GM21423 (cell line): Measurements from ENCODE around the gene NAGLU.
"Not testable (repeated sequence)": the region's sequence is repeated elsewhere in the genome, so short reads cannot be mapped to it uniquely, and the experiment has no call there.

Experiments
- ATAC-seq: cut with Tn5 transposase; IDR thresholded peaks from one replicate; pipeline ENCODE4 v1.9.1; 2021; ENCODE audit warnings: mild to moderate bottlenecking, moderate library complexity; ENCODE audit not compliant: unreplicated experiment

NAGLU gene

DNA sequence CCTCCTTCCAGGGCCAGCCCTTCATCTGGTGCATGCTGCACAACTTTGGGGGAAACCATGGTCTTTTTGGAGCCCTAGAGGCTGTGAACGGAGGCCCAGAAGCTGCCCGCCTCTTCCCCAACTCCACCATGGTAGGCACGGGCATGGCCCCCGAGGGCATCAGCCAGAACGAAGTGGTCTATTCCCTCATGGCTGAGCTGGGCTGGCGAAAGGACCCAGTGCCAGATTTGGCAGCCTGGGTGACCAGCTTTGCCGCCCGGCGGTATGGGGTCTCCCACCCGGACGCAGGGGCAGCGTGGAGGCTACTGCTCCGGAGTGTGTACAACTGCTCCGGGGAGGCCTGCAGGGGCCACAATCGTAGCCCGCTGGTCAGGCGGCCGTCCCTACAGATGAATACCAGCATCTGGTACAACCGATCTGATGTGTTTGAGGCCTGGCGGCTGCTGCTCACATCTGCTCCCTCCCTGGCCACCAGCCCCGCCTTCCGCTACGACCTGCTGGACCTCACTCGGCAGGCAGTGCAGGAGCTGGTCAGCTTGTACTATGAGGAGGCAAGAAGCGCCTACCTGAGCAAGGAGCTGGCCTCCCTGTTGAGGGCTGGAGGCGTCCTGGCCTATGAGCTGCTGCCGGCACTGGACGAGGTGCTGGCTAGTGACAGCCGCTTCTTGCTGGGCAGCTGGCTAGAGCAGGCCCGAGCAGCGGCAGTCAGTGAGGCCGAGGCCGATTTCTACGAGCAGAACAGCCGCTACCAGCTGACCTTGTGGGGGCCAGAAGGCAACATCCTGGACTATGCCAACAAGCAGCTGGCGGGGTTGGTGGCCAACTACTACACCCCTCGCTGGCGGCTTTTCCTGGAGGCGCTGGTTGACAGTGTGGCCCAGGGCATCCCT lies 7.4 kb downstream of the NAGLU start:
- ATAC-seq, result no peak

DNA sequence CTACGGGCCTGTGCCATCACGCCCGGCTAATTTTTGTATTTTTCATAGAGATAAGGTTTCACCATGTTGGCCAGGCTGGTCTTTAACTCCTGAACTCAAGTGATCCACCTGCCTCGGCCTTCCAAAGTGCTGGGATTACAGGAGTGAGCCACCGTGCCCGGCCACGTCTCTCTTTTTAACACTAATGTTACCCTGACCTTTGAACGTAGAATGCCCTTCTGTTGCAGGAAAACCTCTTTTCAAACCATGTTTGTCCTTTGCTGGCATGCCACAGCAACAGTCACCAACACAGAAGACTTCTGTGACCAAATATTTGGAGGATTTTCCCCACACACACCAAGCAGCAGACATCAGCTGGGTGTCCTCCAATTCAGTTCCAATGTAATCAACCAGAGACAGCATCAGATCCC lies 8.8 kb downstream of the NAGLU start:
- no peak for ATAC-seq

DNA sequence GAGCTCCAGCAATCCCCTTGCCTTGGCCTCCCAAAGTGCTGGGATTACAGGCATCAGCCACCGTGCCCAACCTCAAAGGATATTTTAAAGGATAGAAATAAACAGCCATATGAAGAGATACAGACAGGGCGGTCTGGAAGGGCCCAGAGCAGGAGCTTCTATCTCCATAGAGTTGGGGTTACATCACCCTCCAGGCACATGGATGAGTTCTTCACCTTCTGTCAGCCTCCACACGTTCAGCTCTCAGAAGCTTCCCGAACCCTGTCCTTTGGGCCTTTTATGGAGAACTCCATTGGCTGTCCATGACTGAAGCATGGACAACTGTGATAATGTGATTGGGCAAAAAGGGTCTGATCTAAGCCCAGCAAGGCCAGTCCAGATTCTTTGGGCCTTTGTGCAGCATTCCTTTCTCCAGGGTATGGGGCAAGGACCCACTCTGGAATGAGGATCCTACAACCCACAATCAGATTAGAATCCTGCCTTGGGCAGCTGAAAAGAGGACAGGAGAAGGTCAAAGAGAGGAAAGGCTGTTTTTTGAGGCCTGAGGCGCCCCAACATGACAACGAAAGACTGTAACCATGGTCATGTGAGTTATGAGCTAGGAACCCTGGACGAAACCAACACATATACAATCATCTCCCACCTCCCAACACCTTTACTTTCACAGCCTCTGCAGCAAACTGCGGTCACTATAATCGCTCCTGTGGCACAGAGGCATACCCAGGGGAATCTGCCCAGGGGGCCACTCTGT lies 9.9 kb downstream of the NAGLU start:
- not testable (repeated sequence) for ATAC-seq

DNA sequence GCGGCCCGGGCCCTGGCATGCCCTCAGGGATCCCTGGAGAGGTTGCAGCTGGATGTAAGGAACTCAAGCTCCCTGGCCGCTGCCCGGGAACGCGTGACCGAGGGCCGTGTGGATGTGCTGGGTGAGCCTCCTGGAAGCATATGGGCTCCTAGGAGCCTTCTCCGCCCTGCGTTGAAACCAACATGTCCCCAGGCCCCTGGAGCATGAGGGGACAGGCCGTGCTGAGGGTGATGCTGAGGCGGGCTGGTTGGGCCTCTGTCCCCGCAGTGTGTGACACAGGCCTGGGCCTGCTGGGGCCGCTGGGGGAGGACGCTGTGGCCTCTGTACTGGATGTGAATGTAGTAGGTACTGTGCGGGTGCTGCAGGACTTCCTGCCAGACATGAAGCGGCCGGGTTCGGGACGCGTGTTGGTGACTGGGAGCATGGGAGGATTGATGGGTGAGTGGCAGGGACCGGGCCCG lies 11.0 kb downstream of the NAGLU start:
- ATAC-seq, result no peak

DNA sequence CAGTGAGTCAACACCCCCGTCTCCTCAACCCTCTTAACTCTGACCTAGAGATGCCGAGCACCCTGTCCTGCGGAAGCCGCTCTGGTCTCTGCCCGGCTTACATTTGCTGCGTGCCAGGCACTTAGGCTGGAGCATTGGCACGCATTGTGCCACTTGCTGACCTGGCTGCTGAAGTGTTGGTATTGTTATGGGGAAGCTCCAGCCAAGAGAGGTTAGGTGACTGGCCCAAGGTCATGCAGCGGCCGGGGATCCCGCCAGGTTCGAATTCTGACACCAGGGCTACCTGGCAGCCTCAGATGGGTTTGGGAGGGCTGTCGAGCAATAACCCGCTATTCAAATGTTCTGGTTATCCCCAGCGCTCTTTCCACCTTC lies 11.6 kb downstream of the NAGLU start:
- ATAC-seq, result no peak

DNA sequence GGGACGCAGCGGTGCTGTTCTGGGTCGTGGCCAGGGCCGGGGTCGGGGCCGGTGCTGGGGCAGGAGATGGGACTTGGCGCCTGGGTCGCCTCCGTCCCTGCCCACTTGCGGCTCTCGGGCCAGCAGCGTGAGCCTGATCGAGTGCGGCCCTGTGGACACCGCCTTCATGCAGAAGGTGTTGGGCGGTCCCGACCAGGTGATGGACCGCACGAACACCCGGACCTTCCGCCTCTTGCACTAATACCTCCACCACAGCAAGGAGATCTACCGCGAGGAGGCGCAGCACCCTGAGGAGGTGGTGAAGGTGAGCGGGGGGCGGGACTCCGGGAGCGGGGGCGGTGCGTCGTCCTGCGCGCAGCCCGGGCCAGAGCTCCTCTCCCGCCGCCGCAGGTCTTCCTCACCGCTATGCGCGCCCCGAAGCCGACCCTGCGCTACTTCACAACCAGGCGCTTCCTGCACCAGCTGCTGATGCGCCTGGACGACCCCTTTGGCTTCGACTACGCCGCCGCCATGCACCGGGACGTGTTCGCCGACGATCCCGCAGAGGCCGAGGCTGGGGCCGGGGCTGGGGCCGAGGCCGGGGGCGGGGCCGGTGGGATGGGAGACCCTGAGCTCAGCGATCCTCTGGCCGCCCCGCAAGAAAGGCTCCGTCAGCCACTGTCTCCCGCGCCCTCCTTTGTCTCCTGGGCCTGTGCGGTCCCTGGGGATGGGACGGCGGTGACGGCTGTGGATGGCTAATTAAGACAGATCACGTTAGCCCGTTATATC lies 12.2 kb downstream of the NAGLU start:
- ATAC-seq, result peak; percentile 61

DNA sequence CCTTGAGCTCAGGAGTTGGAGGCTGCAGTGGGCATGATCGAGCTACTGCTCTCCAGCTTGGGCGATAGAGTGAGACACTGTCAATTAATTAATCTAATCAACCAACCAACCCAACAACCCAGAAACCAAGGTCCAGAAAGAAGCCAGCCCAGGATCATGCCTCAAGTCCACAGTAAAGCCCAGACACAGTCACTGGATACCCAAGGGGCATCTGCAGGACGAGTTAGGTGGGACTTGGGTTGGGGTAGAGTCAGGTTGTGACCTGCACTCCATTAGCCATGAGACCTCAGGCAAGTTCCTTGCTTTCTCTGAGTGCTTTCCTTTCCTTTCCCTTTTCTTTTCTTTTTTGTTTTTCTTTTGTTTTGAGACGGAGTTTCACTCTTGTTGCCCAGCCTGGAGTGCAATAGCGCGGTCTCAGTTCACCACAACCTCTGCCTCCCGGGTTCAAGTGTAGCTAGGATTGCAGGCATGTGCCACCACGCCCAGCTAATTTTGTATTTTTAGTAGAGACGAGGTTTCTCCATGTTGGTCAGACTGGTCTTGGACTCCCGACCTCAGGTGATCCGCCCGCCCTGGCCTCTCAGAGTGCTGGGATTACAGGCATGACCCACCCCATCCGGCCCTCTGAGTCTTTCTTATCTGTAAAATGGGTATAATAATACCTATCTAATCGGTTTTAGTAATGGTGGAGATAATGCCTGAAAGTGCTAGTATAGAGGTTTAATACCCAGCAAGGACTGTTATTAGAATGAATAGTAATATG lies 13.1 kb downstream of the NAGLU start:
- ATAC-seq, result no peak

DNA sequence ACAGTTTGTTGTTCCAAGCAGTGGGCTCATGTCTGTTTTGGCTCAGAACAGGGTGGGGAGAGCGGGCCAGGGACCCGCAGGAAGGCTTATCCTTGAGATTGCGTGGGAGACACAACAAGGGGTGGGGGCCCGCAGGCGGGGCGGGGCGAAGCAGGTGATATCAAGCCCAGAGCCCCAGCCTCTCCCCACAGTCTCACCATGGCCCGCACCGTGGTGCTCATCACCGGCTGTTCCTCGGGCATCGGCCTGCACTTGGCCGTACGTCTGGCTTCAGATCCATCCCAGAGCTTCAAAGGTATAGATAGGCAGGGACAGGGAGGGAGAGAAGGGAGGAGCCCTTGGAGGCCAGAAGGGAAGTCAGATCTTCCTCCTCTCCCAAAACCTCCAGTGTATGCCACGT lies 16.7 kb downstream of the NAGLU start, which contains the start of gene HSD17B1:
HSD17B1 (plus strand) TSS at position 188 of the 400 bp plus-strand sequence; CDS start at position 199, 11 bp downstream.
- ATAC-seq, result not testable (repeated sequence)

DNA sequence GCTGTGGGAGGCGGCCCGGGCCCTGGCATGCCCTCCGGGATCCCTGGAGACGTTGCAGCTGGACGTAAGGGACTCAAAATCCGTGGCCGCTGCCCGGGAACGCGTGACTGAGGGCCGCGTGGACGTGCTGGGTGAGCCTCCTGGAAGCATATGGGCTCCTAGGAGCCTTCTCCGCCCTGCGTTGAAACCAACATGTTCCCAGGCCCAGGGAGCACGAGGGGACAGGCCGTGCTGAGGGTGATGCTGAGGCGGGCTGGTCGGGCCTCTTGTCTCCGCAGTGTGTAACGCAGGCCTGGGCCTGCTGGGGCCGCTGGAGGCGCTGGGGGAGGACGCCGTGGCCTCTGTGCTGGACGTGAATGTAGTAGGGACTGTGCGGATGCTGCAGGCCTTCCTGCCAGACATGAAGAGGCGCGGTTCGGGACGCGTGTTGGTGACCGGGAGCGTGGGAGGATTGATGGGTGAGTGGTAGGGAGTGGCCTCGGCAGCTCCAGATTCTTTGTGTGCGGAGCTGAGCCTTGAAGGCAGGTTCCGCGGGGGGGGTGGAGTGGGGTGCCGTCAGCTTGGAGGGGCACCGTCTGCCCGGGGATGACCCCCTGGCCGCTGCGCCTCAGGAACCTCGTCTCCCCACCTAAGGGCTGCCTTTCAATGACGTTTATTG lies 17.2 kb downstream of the NAGLU start:
- no peak for ATAC-seq

DNA sequence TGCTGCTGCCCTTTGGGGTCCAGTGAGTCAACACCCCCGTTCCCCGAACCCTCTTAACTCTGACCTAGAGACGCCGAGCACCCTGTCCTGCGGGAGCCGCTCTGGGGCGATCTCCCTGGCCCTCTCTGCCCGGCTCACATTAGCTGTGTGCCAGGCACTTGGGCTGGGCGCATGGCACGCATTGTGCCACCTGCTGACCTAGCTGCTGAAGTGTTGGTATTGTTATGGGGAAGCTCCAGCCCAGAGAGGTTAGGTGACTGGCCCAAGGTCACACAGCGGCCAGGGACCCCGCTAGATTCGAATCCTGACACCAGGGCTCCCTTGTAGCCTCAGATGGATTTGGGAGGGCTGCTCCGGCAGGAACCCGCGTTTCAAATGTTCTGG lies 17.8 kb downstream of the NAGLU start:
- ATAC-seq, result no peak

DNA sequence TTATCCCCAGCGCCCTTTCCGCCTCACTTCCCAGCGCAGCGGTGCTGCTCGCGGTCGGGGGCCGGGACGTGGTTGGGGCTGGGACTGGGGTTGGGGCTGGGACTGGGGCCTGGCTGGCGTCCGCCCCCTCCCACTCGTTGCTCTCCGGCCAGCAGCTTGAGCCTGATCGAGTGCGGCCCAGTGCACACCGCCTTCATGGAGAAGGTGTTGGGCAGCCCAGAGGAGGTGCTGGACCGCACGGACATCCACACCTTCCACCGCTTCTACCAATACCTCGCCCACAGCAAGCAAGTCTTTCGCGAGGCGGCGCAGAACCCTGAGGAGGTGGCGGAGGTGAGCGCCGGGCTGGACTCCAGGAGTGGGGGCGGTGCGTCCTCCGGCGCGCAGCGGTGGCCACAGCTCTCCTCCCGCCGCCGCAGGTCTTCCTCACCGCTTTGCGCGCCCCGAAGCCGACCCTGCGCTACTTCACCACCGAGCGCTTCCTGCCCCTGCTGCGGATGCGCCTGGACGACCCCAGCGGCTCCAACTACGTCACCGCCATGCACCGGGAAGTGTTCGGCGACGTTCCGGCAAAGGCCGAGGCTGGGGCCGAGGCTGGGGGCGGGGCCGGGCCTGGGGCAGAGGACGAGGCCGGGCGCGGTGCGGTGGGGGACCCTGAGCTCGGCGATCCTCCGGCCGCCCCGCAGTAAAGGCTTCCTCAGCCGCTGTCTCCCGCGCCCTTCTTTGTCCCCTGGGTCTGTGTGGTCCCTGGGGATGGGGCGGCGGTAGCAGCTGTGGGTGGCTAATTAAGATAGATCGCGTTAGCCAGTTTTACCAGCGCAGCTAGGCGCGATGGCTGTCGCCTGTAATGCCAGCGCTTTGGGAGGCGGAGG lies 18.4 kb downstream of the NAGLU start:
- peak; percentile 88 for ATAC-seq

DNA sequence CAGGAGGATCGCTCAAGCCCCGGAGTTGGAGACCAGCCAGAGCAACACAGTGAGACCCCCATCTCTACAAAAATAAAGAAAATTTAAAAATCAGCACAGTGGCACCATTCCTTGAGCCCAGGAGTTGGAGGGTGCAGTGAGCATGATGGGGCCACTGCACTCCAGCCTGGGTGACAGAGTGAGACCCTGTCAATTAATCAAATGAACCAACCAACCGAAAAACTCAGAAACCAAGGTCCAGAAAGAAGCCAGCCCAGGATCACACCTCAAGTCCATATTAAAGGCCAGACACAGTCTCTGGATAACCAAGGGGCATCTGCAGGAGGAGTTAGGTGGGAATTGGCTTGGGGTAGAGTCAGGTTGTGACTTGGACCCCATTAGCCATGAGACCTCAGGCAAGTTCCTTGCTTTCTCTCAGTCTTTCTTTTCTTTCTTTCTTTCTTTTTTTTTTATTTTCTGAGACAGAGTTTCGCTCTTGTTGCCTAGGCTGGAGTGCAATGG lies 19.1 kb downstream of the NAGLU start:
- ATAC-seq, result no peak

DNA sequence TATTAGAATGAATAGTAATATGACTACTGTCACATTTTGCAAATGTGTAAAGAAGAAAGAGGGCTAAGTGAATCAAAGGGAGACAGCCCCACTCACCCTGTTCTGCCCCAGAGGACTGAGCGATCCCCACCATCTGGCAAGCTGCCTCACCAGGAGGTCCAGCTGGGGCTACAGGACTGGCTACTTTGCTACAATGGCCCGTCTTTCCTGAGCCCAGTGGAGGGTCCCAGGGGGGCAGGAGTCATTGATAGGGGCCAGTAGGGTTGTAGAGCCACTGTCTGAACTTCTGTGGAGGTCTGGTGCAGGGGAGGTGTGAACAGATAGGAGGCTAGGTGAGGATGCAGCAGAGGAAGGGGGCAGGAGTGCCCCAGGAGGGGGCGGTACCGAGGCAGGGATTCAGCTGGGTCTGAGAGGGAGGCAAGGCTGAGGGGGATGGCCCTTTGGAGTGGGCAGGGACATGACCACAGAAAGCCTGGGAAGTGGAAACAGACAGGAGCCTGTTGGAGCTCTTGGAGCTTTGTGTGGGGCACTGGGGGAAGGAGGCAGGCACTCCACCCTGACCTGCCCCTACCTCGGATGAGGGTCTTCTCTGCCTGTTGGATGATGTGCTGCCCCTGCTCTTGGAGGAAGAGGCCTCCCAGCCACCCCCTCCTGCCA lies 20.0 kb downstream of the NAGLU start:
- ATAC-seq, result not testable (repeated sequence)

DNA sequence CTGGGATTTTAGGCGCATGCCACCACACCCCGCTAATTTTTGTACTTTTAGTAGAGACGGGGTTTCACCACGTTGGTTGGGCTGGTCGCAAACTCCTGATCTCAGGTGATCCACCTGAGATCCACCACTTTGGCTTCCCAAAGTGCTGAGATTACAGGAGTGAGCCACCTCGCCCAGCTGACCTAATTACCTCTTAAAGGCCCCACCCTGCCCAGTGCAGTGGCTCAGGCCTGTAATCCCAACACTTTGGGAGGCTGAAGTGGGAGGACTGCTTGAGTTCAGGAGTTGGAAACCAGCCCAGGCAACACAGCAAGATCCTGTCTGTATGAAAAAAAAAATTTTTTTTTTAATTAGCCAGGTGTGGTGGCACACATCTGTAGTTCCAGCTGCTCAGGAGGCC lies 23.0 kb downstream of the NAGLU start:
- no peak for ATAC-seq

DNA sequence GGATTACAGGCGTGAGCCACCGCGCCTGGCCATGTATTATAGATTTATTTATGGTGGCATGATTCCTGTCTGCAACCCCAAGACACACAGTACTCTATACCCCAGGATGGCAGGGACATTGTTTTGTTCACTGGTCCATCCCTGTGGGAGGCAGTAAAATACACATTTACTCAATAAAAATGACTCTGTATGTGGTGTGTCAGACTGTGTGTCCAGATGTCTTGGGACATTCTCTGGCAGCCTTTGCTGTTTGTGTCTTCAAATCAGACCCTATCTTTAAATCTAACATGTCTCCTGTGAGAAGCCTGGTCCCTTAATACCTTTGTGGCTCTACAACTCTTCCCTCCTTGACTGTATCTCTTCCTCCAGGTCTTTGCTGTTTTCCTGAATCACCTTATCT lies 24.2 kb downstream of the NAGLU start:
- ATAC-seq, result no peak

DNA sequence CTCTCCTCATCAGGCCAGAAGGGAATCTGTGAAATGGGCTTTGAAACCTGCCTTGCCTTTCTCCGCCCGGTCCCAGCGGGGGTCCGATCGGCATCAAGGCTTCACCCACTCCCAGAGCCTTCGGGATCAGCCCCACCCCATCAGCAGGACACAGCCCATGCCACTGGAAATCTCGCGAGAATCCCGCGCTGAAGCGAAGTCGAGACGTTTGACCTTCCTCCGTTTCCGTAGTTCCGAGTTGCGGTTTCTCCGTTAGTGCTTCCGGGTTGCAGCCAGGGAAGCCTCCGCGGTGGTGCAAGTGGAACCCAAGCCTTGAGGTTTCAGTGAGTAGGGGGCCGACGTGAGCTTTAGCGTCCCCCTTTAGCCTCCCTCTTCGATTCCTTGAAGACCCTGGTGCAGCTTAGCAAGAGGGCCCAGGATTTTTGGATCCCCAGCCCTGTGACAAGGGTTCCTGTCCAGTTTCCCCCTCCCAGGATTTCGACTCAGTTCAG lies 25.9 kb downstream of the NAGLU start, which contains the start of gene COASY:
COASY (plus strand) TSS at position 252 of the 491 bp plus-strand sequence. CDS start 475 bp downstream, outside the sequence.
- ATAC-seq, result no peak

DNA sequence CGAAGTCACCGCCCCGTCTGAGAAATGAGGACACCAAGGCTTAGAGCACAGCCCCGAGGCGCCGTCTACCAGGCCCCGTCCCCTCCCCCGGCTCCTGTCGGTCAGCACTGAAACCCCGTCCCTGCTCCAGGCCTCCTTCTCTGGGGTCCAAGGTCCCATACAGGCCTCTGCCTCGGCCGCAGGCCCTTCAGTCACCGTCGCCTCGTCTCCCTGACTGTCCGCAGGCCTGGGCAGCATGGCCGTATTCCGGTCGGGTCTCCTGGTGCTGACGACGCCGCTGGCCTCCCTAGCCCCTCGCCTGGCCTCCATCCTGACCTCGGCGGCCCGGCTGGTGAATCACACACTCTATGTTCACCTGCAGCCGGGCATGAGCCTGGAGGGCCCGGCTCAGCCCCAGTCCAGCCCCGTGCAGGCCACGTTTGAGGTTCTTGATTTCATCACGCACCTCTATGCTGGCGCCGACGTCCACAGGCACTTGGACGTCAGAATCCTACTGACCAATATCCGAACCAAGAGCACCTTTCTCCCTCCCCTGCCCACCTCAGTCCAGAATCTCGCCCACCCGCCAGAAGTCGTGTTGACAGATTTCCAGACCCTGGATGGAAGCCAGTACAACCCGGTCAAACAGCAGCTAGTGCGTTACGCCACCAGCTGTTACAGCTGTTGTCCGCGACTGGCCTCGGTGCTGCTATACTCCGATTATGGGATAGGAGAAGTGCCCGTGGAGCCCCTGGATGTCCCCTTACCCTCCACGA lies 26.5 kb downstream of the NAGLU start:
- no peak for ATAC-seq
